Stimulated activated naive CD8-positive, alpha-beta T cell treated with anti-CD3 and anti-CD28 coated beads, Interleukin-15, amount 100 ng/mL, for 72 hours (primary cell): Measurements from ENCODE around the gene ALB.
"Not testable (repeated sequence)": the region's sequence is repeated elsewhere in the genome, so short reads cannot be mapped to it uniquely, and the experiment has no call there.

Source experiments
- ATAC-seq: fragments of 150-1000 bp; cut with Tn5 transposase; 2 replicates; pipeline ENCODE4 v1.10.0; 2021; ENCODE audit warnings: mild to moderate bottlenecking, moderate library complexity
- DNase-seq, 2 donors: peaks; one replicate each; pipeline ENCODE4 v3.0.0; 2021 to 2022
- H3K27ac Mint-ChIP-seq, 2 donors: one replicate each; pipeline ENCODE4 v1.8.0; 2022; ENCODE audit warnings: mild to moderate bottlenecking in 2 of 2, mixed read lengths in 2 of 2, moderate library complexity in 2 of 2
- H3K27me3 Mint-ChIP-seq: one replicate; pipeline ENCODE4 v1.8.0; 2022; ENCODE audit warnings: mixed read lengths
- H3K4me1 Mint-ChIP-seq: one replicate; pipeline ENCODE4 v1.8.0; 2022; ENCODE audit warnings: mild to moderate bottlenecking, mixed read lengths
- H3K4me3 Mint-ChIP-seq, 2 donors: one replicate each; pipeline ENCODE4 v1.8.0; 2022; ENCODE audit warnings: mild to moderate bottlenecking in 2 of 2, mixed read lengths in 2 of 2, moderate library complexity in 1 of 2
- H3K9me3 Mint-ChIP-seq, 2 donors: one replicate each; pipeline ENCODE4 v1.8.0; 2022; ENCODE audit warnings: mixed read lengths in 2 of 2

Gene ALB

DNA sequence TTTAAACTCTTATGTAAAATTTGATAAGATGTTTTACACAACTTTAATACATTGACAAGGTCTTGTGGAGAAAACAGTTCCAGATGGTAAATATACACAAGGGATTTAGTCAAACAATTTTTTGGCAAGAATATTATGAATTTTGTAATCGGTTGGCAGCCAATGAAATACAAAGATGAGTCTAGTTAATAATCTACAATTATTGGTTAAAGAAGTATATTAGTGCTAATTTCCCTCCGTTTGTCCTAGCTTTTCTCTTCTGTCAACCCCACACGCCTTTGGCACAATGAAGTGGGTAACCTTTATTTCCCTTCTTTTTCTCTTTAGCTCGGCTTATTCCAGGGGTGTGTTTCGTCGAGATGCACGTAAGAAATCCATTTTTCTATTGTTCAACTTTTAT lies at the start of gene ALB:
TSS of gene ALB (plus strand) at position 246 of the 400 bp plus-strand sequence. CDS start at position 287, 41 bp downstream.
- Mint-ChIP-seq H3K27ac (no peak within 1 kb of the TSS), H3K4me1 (no peaks in the 10 kb centered on the region), H3K27me3 (no peaks in the 10 kb centered on the region), H3K4me3 (no peak within 1 kb of the TSS), H3K9me3 (no peaks in the 10 kb centered on the region)
- ATAC-seq (no peak), DNase-seq (no peak)

DNA sequence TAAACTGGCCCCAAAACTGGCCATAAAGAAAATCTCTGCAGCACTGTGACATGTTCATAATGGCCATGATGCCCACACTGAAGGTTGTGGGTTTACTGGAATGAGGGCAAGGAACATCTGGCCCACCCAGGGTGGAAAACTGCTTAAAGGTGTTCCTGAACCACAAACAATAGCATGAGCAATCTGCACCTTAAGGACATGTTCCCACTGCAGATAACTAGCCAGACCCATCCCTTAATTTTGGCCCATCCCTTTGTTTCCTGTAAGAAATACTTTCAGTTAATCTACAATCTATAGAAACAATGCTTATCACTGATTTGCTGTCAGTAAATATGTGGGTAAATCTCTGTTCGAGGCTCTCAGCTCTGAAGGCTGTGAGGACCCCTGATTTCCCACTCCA lies 46.9 kb upstream of the ALB start:
- not testable (repeated sequence) for H3K4me3 Mint-ChIP-seq, DNase-seq, H3K27ac Mint-ChIP-seq, ATAC-seq, H3K4me1 Mint-ChIP-seq, H3K27me3 Mint-ChIP-seq
- H3K9me3 Mint-ChIP-seq = peaks cover 29 to 49% of the 10 kb centered on the region in 2 donors

DNA sequence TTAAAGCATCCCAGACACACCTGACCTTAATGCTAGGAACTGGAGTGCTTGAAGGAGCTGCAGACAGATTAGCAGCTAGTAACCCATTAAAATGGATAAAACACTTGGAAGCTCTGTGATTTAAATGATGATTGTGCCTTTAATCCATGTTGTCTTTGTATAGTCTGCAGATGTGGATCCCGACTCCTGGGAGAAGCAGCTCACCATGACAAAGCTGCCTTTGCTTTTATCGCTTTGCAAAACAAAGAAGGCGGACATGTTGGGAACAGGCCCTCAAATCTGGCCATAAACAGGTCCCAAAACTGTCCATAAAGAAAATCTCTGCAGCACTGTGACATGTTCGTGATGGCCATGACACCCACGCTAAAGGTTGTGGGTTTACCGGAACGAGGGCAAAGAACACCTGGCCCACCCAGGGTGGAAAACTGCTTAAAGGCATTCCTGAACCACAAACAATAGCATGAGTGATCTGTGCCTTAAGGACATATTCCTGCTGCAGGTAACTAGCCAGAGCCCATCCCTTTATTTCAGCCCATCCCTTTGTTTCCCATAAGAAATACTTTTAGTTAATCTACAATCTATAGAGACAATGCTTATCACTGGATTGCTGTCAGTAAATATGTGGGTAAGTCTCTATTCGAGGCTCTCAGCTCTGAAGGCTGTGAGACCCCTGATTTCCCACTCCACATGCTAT lies 34.4 kb upstream of the ALB start:
- H3K27ac Mint-ChIP-seq, DNase-seq, H3K27me3 Mint-ChIP-seq, H3K4me3 Mint-ChIP-seq, ATAC-seq, H3K4me1 Mint-ChIP-seq: not testable (repeated sequence)
- H3K9me3 Mint-ChIP-seq = peaks cover 0 to 17% of the 10 kb centered on the region in 2 donors

DNA sequence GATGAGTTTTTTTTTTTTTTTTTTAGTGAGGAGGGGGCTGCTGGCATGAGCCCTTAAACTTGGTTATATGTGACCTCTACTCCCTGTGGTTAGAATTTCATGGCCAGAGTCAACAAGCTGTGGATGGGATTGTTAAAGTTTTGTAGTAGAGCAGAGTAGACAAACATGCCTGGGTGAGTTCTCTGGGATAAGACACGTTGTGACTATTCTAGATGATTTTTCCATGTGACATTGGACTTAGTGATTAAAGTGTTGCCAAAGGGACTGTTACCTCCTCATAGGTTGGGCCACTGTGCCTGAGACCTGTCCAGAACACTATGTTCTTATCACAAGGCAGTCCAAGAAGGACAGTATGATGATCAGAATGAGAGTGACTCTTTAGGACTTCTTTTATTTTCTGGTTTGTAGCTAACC lies 28.8 kb upstream of the ALB start:
- DNase-seq (no peak), ATAC-seq (no peak)
- Mint-ChIP-seq H3K27ac (no peak overlapping the region), H3K27me3 (no peaks in the 10 kb centered on the region), H3K9me3 (peaks cover 0 to 3% of the 10 kb centered on the region in 2 donors), H3K4me1 (no peaks in the 10 kb centered on the region), H3K4me3 (no peak overlapping the region)

GRCh38 chr4:73376251-73376650 lies 27.8 kb upstream of the ALB start:
- Mint-ChIP-seq H3K27ac (no peak overlapping the region), H3K9me3 (no peaks in the 10 kb centered on the region), H3K4me3 (no peak overlapping the region), H3K27me3 (no peaks in the 10 kb centered on the region), H3K4me1 (no peaks in the 10 kb centered on the region)
- DNase-seq (no peak), ATAC-seq (no peak)

GRCh38 chr4:73376976-73377375 lies 27.1 kb upstream of the ALB start:
- Mint-ChIP-seq H3K4me1 (no peaks in the 10 kb centered on the region), H3K4me3 (no peak overlapping the region), H3K27me3 (no peaks in the 10 kb centered on the region), H3K27ac (no peak overlapping the region), H3K9me3 (no peaks in the 10 kb centered on the region)
- ATAC-seq (no peak), DNase-seq (no peak)

- Mint-ChIP-seq H3K4me1 (no peaks in the 10 kb centered on the region), H3K4me3 (no peak overlapping the region), H3K9me3 (no peaks in the 10 kb centered on the region), H3K27me3 (no peaks in the 10 kb centered on the region), H3K27ac (no peak overlapping the region)
- ATAC-seq (no peak), DNase-seq (no peak)
Observed at GRCh38 chr4:73378887-73379286, 25.2 kb upstream of the ALB start.

- Mint-ChIP-seq H3K4me1 (no peaks in the 10 kb centered on the region), H3K9me3 (peaks cover 0 to 2% of the 10 kb centered on the region in 2 donors), H3K27ac (no peak overlapping the region), H3K27me3 (no peaks in the 10 kb centered on the region), H3K4me3 (no peak overlapping the region)
- no peak for DNase-seq
- no peak for ATAC-seq
Observed at GRCh38 chr4:73379946-73380345, 24.1 kb upstream of the ALB start.

DNA sequence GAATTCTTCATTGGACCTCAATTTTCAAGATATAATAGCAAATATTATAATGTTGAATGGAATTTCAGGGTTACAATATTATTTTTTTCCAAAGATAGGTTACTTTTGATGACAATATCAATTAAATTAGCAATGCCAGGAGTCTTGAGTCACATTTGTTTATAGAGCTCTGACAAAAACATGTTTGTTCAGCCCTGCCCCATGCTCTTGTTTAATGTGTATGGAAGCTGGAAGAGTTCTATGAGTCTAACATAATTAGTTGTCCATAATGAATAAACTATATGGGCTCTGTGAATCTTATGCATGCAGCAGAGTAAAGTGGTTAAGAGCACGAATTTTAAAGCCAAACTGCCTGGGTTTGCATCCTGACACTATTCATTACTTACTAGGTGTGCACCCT lies 22.9 kb upstream of the ALB start:
- Mint-ChIP-seq H3K27ac (no peak overlapping the region), H3K4me1 (no peaks in the 10 kb centered on the region), H3K27me3 (no peaks in the 10 kb centered on the region), H3K9me3 (peaks cover 4 to 15% of the 10 kb centered on the region in 2 donors), H3K4me3 (no peak overlapping the region)
- DNase-seq = no peak
- ATAC-seq = no peak

- ATAC-seq = no peak
- H3K4me1 Mint-ChIP-seq = no peaks in the 10 kb centered on the region
- H3K4me3 Mint-ChIP-seq = no peak overlapping the region
- no peaks in the 10 kb centered on the region for H3K27me3 Mint-ChIP-seq
- peaks cover 8 to 17% of the 10 kb centered on the region in 2 donors for H3K9me3 Mint-ChIP-seq
- no peak overlapping the region for H3K27ac Mint-ChIP-seq
- no peak for DNase-seq
Observed at GRCh38 chr4:73383452-73383851, 20.6 kb upstream of the ALB start.

DNA sequence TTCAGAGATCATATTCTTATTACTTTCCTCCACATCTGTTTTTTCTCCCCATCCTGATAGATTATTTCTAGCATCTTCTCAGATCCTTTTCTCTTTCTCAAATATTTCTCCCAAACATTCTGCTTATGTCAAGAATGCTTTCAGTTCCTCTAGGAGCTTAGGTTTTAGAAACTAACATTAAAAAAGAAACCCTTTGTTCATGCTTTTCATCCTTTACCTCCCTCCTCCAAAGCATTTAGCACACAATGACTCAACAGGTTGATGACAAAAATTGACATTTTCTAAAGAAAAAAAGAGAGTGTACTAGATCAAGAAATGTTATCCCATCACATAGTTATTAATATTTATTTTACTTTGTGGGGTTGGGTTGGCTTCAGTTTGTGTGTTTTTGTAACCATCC lies 16.5 kb upstream of the ALB start:
- no peak for ATAC-seq
- H3K9me3 Mint-ChIP-seq = peaks cover 8 to 24% of the 10 kb centered on the region in 2 donors
- H3K27me3 Mint-ChIP-seq = peaks cover 9% of the 10 kb centered on the region
- no peaks in the 10 kb centered on the region for H3K4me1 Mint-ChIP-seq
- DNase-seq = no peak
- no peak overlapping the region for H3K4me3 Mint-ChIP-seq
- peak overlapping the region in 1 of 2 donors; percentile 57 for H3K27ac Mint-ChIP-seq

DNA sequence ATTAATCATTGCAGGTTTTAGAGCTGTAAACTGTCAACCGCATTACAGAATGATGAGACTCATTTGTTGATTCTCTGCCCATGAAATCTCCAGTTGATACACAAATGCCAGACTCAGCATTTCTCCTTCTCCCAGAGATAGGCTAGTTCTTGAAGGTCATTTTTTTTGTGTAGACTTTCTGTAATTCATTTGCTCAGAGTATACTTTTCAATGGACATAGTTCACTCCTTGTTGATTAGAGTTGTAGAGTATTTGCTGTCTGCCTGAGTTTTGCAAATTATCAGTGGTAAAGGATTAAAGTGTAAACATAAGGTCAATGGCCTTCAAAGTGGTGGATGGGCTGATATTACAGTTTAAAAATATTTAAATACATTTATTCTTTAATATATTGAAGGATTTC lies 15.2 kb upstream of the ALB start:
- peaks cover 8 to 24% of the 10 kb centered on the region in 2 donors for H3K9me3 Mint-ChIP-seq
- no peak overlapping the region for H3K27ac Mint-ChIP-seq
- no peaks in the 10 kb centered on the region for H3K4me1 Mint-ChIP-seq
- no peak overlapping the region for H3K4me3 Mint-ChIP-seq
- H3K27me3 Mint-ChIP-seq = peaks cover 9% of the 10 kb centered on the region
- no peak for DNase-seq
- no peak for ATAC-seq

GRCh38 chr4:73389663-73390062 lies 14.4 kb upstream of the ALB start:
- DNase-seq, H3K4me1 Mint-ChIP-seq, H3K27me3 Mint-ChIP-seq, ATAC-seq, H3K27ac Mint-ChIP-seq, H3K4me3 Mint-ChIP-seq: not testable (repeated sequence)
- H3K9me3 Mint-ChIP-seq = peaks cover 8 to 24% of the 10 kb centered on the region in 2 donors

DNA sequence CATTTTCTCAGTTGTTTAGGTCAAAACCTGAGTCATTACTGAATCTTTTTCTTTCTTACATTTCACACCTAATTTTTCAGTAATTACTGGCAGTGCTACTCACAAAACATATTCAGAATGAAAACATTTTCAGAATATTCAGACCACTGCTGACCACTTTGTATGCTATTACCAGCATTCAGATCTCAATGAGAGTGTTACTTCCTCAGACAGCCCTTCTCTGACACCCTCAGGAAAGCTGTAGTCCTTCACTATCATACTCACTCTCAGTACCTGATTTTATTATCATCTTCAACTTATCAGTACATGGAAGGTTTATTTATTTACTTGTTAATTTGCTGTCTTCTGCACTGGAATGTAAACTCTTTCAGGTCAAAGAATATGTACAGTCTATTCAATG lies 12.3 kb upstream of the ALB start:
- no peak for ATAC-seq
- no peak for DNase-seq
- H3K4me1 Mint-ChIP-seq = no peaks in the 10 kb centered on the region
- no peak overlapping the region for H3K27ac Mint-ChIP-seq
- peaks cover 9% of the 10 kb centered on the region for H3K27me3 Mint-ChIP-seq
- H3K4me3 Mint-ChIP-seq = no peak overlapping the region
- H3K9me3 Mint-ChIP-seq = peaks cover 0 to 7% of the 10 kb centered on the region in 2 donors

GRCh38 chr4:73392936-73393335 lies 11.2 kb upstream of the ALB start:
- DNase-seq (no peak), ATAC-seq (no peak)
- peaks cover 9% of the 10 kb centered on the region for H3K27me3 Mint-ChIP-seq
- no peak overlapping the region for H3K4me3 Mint-ChIP-seq
- no peak overlapping the region for H3K27ac Mint-ChIP-seq
- no peaks in the 10 kb centered on the region for H3K4me1 Mint-ChIP-seq
- H3K9me3 Mint-ChIP-seq = peaks cover 0 to 7% of the 10 kb centered on the region in 2 donors

DNA sequence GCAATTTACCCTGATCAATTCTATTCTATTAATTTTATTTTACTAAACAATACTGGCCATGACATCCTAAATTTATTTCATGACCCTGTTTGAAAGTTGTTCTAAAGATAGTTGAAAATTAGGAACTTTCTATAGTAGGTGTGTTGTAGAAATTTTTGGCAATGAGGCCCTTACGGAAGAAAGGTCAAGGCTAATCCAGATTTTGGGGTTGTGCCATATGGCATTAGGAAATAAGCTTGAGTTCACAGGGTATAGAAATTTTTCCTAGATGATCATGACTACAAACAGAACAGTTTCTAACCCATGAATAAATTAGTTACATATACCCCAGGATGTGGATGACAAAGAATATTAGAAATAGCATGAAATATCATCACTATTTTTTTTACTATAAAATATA lies 7.8 kb upstream of the ALB start:
- Mint-ChIP-seq H3K27ac (no peak overlapping the region), H3K4me3 (no peak overlapping the region), H3K4me1 (no peaks in the 10 kb centered on the region), H3K9me3 (no peaks in the 10 kb centered on the region), H3K27me3 (no peaks in the 10 kb centered on the region)
- DNase-seq (no peak), ATAC-seq (no peak)
